CD8-positive, alpha-beta memory T cell (primary cell): ENCODE results near the gene BCL7B. TPM values are rescaled to one million over a fixed set of nuclear protein-coding genes. Genes with fewer than 3 reads are reported as not detected.

ENCODE experiments used
- polyA plus RNA-seq: library from polyadenylated mRNA; unstranded; fragments of 300-500 nt; fragmentation: Illumina TruSeq; gene quantifications from one replicate; pipeline ENCODE4 v1.2.3, GENCODE V29; 2021
- total RNA-seq, 2 experiments: library from RNA; stranded (reverse); gene quantifications; one replicate each; pipeline ENCODE4 v1.2.3, GENCODE V29; 2021

Gene BCL7B
- total and polyA plus RNA-seq, 3 experiments from 2014 or later: 68.9 to 101 (median 72.6) TPM

Other genes starting within 250 kb of the BCL7B start
- gene NSUN5, start 248.9 kb downstream of the BCL7B start, total RNA-seq: 10 to 100 TPM; 66.6 to 67.7 TPM
- gene NSUN5, start 248.9 kb downstream of the BCL7B start, polyA plus RNA-seq: 42.5 TPM
- gene TRIM50, start 229.6 kb downstream of the BCL7B start, total RNA-seq: not detected
- gene TRIM50, start 229.6 kb downstream of the BCL7B start, polyA plus RNA-seq: not detected
- gene FKBP6, start 229.5 kb downstream of the BCL7B start, total RNA-seq: not detected
- gene FKBP6, start 229.5 kb downstream of the BCL7B start, polyA plus RNA-seq: not detected
- gene FZD9, start 123.9 kb downstream of the BCL7B start, total RNA-seq: under 1 TPM; 0.09 to 0.38 TPM
- gene FZD9, start 123.9 kb downstream of the BCL7B start, polyA plus RNA-seq: not detected
- 100 to 1,000 TPM; 112 to 118 TPM for gene BAZ1B, start 35.4 kb downstream of the BCL7B start, total RNA-seq
- 31.1 TPM for gene BAZ1B, start 35.4 kb downstream of the BCL7B start, polyA plus RNA-seq
- gene TBL2, start 20.9 kb upstream of the BCL7B start, total RNA-seq: 10 to 100 TPM; 29.1 to 31.3 TPM
- 17.0 TPM for gene TBL2, start 20.9 kb upstream of the BCL7B start, polyA plus RNA-seq
- not detected for gene MLXIPL, start 66.8 kb upstream of the BCL7B start, total RNA-seq
- not detected for gene MLXIPL, start 66.8 kb upstream of the BCL7B start, polyA plus RNA-seq
- gene VPS37D, start 110.1 kb upstream of the BCL7B start, total RNA-seq: under 1 TPM in 1 of 2 experiments, not detected in 1; 0.18 TPM
- gene VPS37D, start 110.1 kb upstream of the BCL7B start, polyA plus RNA-seq: 0.17 TPM
- 10 to 100 TPM; 10.9 to 12.4 TPM for gene DNAJC30, start 125.8 kb upstream of the BCL7B start, total RNA-seq
- gene DNAJC30, start 125.8 kb upstream of the BCL7B start, polyA plus RNA-seq: 10.0 TPM
- gene BUD23, start 125.9 kb upstream of the BCL7B start, total RNA-seq: 100 to 1,000 TPM; 102 to 113 TPM
- 130 TPM for gene BUD23, start 125.9 kb upstream of the BCL7B start, polyA plus RNA-seq
- 10 to 100 TPM; 18.4 to 18.8 TPM for gene STX1A, start 162.0 kb upstream of the BCL7B start, total RNA-seq
- gene STX1A, start 162.0 kb upstream of the BCL7B start, polyA plus RNA-seq: 1.5 TPM
- 10 to 100 TPM; 23.2 to 26.5 TPM for gene ABHD11, start 181.1 kb upstream of the BCL7B start, total RNA-seq
- 13.1 TPM for gene ABHD11, start 181.1 kb upstream of the BCL7B start, polyA plus RNA-seq
- gene CLDN3, start 212.6 kb upstream of the BCL7B start, total RNA-seq: not detected
- not detected for gene CLDN3, start 212.6 kb upstream of the BCL7B start, polyA plus RNA-seq